Kidney epithelial cell (primary cell): Measurements from ENCODE around the gene PPM1N. TPM values are rescaled to one million over a fixed set of nuclear protein-coding genes. Genes with fewer than 3 reads are reported as not detected.

Experiments
- DNase-seq: peaks from one replicate; pipeline ENCODE4 v3.0.0-alpha.2; 2010; ENCODE audit warnings: low read depth
- H3K27me3 ChIP-seq: 2 replicates; pipeline ENCODE4 v1.6.0; 2011; ENCODE audit warnings: low read length; ENCODE audit not compliant: control insufficient read depth, insufficient read depth
- H3K36me3 ChIP-seq: 2 replicates; pipeline ENCODE4 v1.5.1; 2011; ENCODE audit warnings: low read length; ENCODE audit not compliant: control insufficient read depth, insufficient read depth
- H3K4me3 ChIP-seq: 2 replicates; pipeline ENCODE4 v1.5.1; 2011; ENCODE audit warnings: low read depth, mild to moderate bottlenecking, control low read depth, low read length
- CTCF ChIP-seq: IDR thresholded peaks from 2 replicates; pipeline ENCODE4 v1.5.1; 2011; ENCODE audit warnings: mild to moderate bottlenecking, moderate library complexity, low read length, control low read depth, inconsistent platforms; ENCODE audit not compliant: insufficient read depth, poor library complexity, severe bottlenecking
- total RNA-seq: library from RNA; depleted of rRNA; stranded (reverse); fragments of >200 nt; gene quantifications from 2 replicates; pipeline ENCODE4 v1.2.3, GENCODE V29; 2015

PPM1N gene
- total RNA-seq, 1 donor from 2014 or later: not detected

GRCh38 chr19:45497791-45498190 lies 452 bp upstream of the PPM1N start:
- no peak for DNase-seq
- Histone ChIP-seq H3K27me3 (peaks cover 26% of the 10 kb centered on the region), H3K36me3 (no peaks in the 10 kb centered on the region), H3K4me3 (no peak overlapping the region)
- TF ChIP-seq CTCF: no peak

- Histone ChIP-seq H3K36me3 (no peaks in the 10 kb centered on the region), H3K4me3 (no peak overlapping the region), H3K27me3 (peaks cover 26% of the 10 kb centered on the region)
- TF ChIP-seq CTCF: no peak
- no peak for DNase-seq
These were observed 1.2 kb downstream of the PPM1N start for GRCh38 chr19:45499196-45500180.

GRCh38 chr19:45500918-45501729 lies 2.9 kb downstream of the PPM1N start:
- no peak for TF ChIP-seq CTCF
- no peaks in the 10 kb centered on the region for H3K36me3 ChIP-seq
- no peak for DNase-seq
- H3K4me3 ChIP-seq: no peak overlapping the region
- H3K27me3 ChIP-seq: peaks cover 26% of the 10 kb centered on the region

GRCh38 chr19:45501730-45502014 lies 3.4 kb downstream of the PPM1N start:
- DNase-seq: no peak
- no peaks in the 10 kb centered on the region for H3K36me3 ChIP-seq
- TF ChIP-seq CTCF: no peak
- H3K27me3 ChIP-seq: peaks cover 26% of the 10 kb centered on the region
- no peak overlapping the region for H3K4me3 ChIP-seq

GRCh38 chr19:45502111-45502510 lies 3.9 kb downstream of the PPM1N start:
- Histone ChIP-seq H3K4me3 (no peak overlapping the region), H3K27me3 (peaks cover 26% of the 10 kb centered on the region), H3K36me3 (no peaks in the 10 kb centered on the region)
- no peak for TF ChIP-seq CTCF
- DNase-seq: no peak
